GM13976 (cell line): ENCODE data around the gene FSD1.

ENCODE experiments used
- DNase-seq: peaks from one replicate; pipeline ENCODE4 v3.0.0; 2012; ENCODE audit warnings: low spot score
- CTCF ChIP-seq: IDR thresholded peaks from 2 replicates; pipeline ENCODE4 v1.5.1; 2012; ENCODE audit warnings: borderline replicate concordance, mild to moderate bottlenecking; ENCODE audit not compliant: insufficient read depth; ENCODE audit errors: extremely low read depth, missing control alignments, control extremely low read depth
- in situ Hi-C: fragments of 300-500 bp; cut with MboI; formaldehyde crosslinking; loops from one replicate; pipeline ENCODE4 v1.12.0; 2022; ENCODE audit warnings: low sequenced_read_pairs, mixed read lengths, inconsistent platforms; ENCODE audit not compliant: unreplicated experiment

FSD1 gene

DNA sequence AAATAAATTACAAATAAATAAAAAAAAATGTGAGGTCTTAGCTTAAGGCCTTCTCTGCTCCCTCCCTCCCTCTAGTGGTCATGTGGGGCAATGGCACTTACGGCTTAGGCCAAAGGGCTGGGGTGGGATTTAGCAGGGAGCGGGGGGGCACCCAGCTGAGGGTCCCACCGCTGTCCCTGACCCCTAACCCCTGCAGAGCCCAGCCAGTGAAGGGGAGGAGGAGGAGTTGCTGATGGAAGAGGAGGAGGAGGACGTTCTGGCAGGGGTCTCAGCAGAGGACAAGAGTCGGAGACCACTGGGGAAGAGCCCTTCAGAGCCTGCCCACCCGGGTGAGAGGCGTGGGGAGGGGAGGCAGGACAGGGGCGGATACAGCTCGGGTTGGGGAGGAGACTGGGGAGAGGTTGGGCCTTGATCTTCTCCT, 48.3 kb downstream of the FSD1 start:
- DNase-seq: peak; percentile 81
- TF ChIP-seq CTCF: peak; percentile 74
- in situ Hi-C loops: loop anchor here (10.0 kb wide), 1 partner anchor 88 kb away; no protein-coding TSS in a partner anchor

DNA sequence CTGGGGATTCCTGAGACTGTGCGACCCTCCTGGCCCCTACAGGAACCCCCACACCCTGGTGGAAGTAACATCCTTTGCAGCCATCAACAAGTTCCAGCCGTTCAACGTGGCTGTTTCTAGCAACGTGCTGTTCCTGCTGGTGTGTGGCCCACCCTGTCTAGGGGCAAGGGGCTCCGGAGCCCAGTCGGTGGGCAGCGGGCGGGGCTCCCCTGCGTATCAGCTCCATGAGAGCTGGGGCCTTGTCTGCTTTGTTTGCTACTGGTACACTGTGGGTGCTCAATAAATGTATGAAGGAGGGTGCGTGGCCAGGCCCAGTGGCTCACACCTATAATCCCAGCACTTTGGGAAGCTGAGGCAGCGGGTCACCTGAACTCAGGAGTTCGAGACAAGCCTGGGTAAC, 49.9 kb downstream of the FSD1 start:
- TF ChIP-seq CTCF: no peak
- DNase-seq: no peak
- in situ Hi-C loops: loop anchor here (10.0 kb wide), 1 partner anchor 89 kb away; no protein-coding TSS in a partner anchor

DNA sequence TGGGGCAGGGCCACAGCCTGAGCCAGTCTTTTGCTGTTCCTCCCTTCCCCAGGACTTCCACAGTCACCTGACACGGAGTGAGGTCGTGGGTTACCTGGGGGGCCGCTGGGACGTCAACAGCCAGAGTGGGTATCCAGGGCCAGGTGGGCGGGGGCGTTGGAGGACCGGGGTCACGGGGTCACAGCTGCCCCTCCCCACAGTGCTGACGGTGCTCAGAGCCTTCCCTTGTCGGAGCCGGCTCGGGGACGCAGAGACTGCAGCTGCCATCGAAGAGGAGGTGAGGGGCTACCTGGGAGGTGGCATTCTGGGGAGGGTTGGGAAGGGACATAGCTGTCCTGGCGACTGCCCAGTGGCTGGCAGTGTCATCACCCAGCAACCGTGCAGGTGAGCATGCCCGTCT, 50.5 kb downstream of the FSD1 start:
- DNase-seq: no peak
- in situ Hi-C loops: loop anchor here (10.0 kb wide), 1 partner anchor 90 kb away; no protein-coding TSS in a partner anchor
- no peak for TF ChIP-seq CTCF

DNA sequence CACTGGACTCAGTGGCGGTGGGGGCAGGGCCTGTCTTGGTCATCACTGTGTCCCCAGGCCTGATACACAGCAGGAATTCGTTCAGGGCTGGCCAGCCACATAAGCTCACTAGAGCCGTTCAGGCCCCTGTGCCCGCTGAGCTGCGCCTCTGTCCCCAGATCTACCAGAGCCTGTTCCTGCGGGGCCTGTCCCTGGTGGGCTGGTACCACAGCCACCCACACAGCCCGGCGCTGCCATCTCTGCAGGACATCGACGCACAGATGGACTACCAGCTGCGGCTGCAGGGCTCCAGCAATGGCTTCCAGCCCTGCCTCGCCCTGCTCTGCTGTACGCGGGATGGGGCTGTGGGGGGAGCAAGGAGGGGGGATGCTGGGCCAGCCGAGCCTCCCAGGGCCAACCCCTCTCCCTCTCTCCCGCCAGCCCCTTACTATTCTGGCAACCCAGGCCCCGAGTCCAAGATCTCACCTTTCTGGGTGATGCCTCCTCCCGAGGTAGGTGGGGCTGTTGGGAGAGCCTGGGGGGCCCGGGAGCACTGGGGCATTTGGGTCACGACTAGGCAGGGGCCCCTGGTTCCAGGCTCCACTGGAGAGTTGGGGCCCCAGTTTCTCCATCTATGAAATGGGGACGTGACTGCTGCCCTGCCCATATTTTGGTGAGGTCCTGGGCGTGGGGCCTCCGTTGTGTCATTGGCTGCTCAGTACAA, 52.8 kb downstream of the FSD1 start:
- TF ChIP-seq CTCF: no peak
- in situ Hi-C loops: loop anchor here (10.0 kb wide), 1 partner anchor 92 kb away; no protein-coding TSS in a partner anchor
- DNase-seq: no peak

DNA sequence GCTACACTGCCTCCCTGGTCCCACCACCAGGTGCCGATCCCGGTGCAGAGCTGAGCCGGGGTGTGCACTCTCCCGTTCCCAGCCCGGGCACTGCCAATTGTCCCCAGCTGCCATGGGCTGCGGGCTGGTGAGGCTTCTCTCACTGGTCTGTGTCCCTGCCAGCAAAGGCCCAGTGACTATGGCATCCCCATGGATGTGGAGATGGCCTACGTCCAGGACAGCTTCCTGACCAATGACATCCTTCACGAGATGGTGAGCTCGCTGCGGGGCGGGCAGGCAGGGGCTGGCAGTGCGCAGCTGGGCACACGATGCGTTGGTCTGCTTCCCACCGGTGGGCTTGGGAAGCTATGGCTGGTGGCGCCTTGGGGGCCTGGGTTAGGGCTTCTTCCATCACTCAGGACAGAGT, 53.5 kb downstream of the FSD1 start:
- in situ Hi-C loops: loop anchor here (10.0 kb wide), 1 partner anchor 93 kb away; no protein-coding TSS in a partner anchor
- no peak for DNase-seq
- no peak for TF ChIP-seq CTCF

- in situ Hi-C loops: loop anchor here (10.0 kb wide), 1 partner anchor 94 kb away; no protein-coding TSS in a partner anchor
- no peak for TF ChIP-seq CTCF
- no peak for DNase-seq
Measured at GRCh38 chr19:4358709-4359626, 54.6 kb downstream of the FSD1 start.
